ENCODE data around the gene PDE4B. TPM values are rescaled to one million over a fixed set of nuclear protein-coding genes. Genes with fewer than 3 reads are reported as not detected.

PDE4B gene
- total and polyA plus RNA-seq, 12 donors: 1.2 to 14.9 (median 3.9) TPM

- H3K27me3 ChIP-seq: no peaks in the 10 kb centered on the region
- no peak overlapping the region for H3K27ac ChIP-seq
- intact Hi-C loops (cut with DNase I): no loop called here
- H3K4me3 ChIP-seq: no peak overlapping the region
- TF ChIP-seq POLR2A (IDR thresholded peaks at IDR 0.05) (no peak), CTCF (IDR thresholded peaks at IDR 0.05) (no peak)
- no peak for DNase-seq
- 72 to 82% (median 75%) methylated on average over 1 of the region's 1 CpG for WGBS, 4 donors
- no peaks in the 10 kb centered on the region for H3K4me1 ChIP-seq (replicated peaks in 1 of 2)
- no peaks in the 10 kb centered on the region for H3K36me3 ChIP-seq (replicated peaks in 1 of 2)
- H3K9me3 ChIP-seq (replicated peaks in 1 of 3): no peaks in the 10 kb centered on the region
Observed at GRCh38 chr1:66383611-66384010, 590.9 kb downstream of the PDE4B start.

DNA sequence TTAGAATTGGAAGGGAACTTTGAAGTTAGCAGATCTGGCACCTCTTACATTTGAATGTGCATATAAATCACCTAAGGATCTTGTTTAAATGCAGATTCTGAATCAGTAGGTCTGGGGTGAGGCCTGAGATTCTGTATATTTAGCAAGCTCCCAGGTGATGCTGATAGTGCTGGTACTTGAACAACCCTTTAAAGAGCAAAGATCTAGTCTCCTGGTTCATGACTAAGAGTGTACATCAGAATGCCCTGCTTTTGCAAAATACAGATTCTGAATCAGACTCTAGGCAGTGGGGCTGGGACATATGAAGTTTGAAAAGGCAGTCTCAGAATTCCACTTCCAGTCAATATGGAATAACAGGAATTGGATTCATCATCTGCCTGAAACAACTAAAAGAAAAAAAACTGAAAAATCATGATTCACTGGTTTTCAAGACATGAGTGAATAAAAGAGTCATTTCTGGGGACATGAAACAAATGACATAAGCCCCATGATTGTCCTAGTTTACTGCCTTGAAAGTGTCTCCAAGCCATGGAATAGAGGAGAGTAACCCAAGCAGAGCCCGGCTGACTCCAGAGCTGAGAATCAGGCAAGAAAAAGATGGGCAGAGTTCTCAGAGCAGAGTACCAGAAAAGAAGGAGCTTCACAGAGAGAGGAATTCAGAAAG is 591.7 kb downstream of the PDE4B start:
- TF ChIP-seq POLR2A (IDR thresholded peaks at IDR 0.05) (no peak), CTCF (IDR thresholded peaks at IDR 0.05) (no peak)
- no peak overlapping the region for H3K27ac ChIP-seq
- 86 to 100% (median 89%) methylated on average over 1 of the region's 1 CpG for WGBS, 4 donors
- no peaks in the 10 kb centered on the region for H3K36me3 ChIP-seq (replicated peaks in 1 of 2)
- no peaks in the 10 kb centered on the region for H3K9me3 ChIP-seq (replicated peaks in 1 of 3)
- H3K4me3 ChIP-seq: no peak overlapping the region
- H3K27me3 ChIP-seq: no peaks in the 10 kb centered on the region
- H3K4me1 ChIP-seq (replicated peaks in 1 of 2): no peaks in the 10 kb centered on the region
- intact Hi-C loops (cut with DNase I): no loop called here
- no peak for DNase-seq

DNA sequence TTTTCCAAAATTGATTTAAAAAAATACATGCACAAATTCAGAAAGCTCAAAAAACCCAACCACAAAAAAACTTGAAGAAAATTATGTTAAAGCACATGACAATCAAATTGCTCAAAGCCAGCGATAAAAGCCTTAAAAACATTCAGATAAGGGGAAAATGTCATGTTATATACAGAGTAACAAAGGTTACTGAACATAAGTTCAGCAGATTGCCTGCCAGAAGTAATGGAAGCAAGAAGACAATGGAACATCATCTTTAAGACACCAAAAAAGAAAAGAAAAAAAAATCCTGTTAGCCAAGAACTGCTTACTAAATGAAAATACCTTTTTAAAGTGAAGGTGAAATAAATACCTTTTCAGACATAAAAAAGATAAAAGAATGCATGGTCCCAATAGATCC is 594.0 kb downstream of the PDE4B start:
- TF ChIP-seq CTCF (IDR thresholded peaks at IDR 0.05) (no peak), POLR2A (IDR thresholded peaks at IDR 0.05) (no peak)
- 76 to 88% (median 84%) methylated on average over 1 of the region's 1 CpG for WGBS, 4 donors

DNA sequence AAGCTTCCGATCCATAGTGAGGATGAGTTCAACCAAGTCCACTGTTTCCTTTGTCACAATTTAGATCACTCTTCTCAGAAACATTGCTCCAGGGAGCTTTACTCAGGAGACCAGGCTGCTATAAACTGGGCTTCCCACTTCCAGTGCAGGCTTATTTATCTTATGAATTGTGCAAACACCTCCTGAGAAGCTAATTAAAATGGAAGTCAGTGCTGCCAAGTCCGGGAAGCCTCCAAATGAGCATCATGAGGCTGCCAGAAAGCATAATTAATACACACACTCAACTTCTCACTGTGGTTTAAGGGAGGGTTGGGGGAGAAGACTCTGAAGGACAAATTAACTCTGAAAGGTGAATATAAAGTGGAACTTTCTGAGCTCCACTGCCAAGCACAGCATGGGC is 596.2 kb downstream of the PDE4B start:
- DNase-seq: no peak
- Histone ChIP-seq H3K27ac (no peak overlapping the region), H3K4me1 (replicated peaks in 1 of 2) (no peaks in the 10 kb centered on the region), H3K27me3 (no peaks in the 10 kb centered on the region), H3K9me3 (replicated peaks in 1 of 3) (no peaks in the 10 kb centered on the region), H3K4me3 (no peak overlapping the region), H3K36me3 (replicated peaks in 1 of 2) (no peaks in the 10 kb centered on the region)
- 62 to 76% (median 68%) methylated on average over 2 of the region's 2 CpGs for WGBS, 4 donors
- TF ChIP-seq POLR2A (IDR thresholded peaks at IDR 0.05) (no peak), CTCF (IDR thresholded peaks at IDR 0.05) (no peak)
- intact Hi-C loops (cut with DNase I): no loop called here

More for the DNA sequence above, 594.0 kb downstream of the PDE4B start:
- intact Hi-C loops (cut with DNase I): no loop called here
- Histone ChIP-seq H3K36me3 (replicated peaks in 1 of 2) (no peaks in the 10 kb centered on the region), H3K9me3 (replicated peaks in 1 of 3) (no peaks in the 10 kb centered on the region), H3K27me3 (no peaks in the 10 kb centered on the region), H3K27ac (no peak overlapping the region), H3K4me3 (no peak overlapping the region), H3K4me1 (replicated peaks in 1 of 2) (no peaks in the 10 kb centered on the region)
- DNase-seq: no peak
